Fibroblast of pulmonary artery (primary cell): ENCODE data around the gene SMAD3.

Experiments
- DNase-seq: peaks from one replicate; pipeline ENCODE4 v3.0.0-alpha.2; 2010; ENCODE audit warnings: low read depth
- H3K4me3 ChIP-seq: replicated peaks from 2 replicates; pipeline ENCODE4 v1.5.1; 2011; ENCODE audit warnings: low read depth, mild to moderate bottlenecking, control low read depth, low read length, moderate library complexity
- CTCF ChIP-seq: IDR thresholded peaks from 2 replicates; pipeline ENCODE4 v1.5.1; 2011; ENCODE audit warnings: mild to moderate bottlenecking, control low read depth, low read length, inconsistent platforms; ENCODE audit errors: missing control alignments

Gene SMAD3

GRCh38 chr15:67198157-67198754 lies 132.9 kb downstream of the SMAD3 start:
- no peak for DNase-seq
- no peak for TF ChIP-seq CTCF

GRCh38 chr15:67199391-67199790 lies 134.0 kb downstream of the SMAD3 start:
- no peak overlapping the region for H3K4me3 ChIP-seq
- DNase-seq: no peak
- no peak for TF ChIP-seq CTCF

More at GRCh38 chr15:67198157-67198754, 132.9 kb downstream of the SMAD3 start:
- no peak overlapping the region for H3K4me3 ChIP-seq

GRCh38 chr15:67199881-67200763 lies 134.7 kb downstream of the SMAD3 start:
- no peak for TF ChIP-seq CTCF
- no peak for DNase-seq
- no peak overlapping the region for H3K4me3 ChIP-seq

GRCh38 chr15:67201136-67201535 lies 135.7 kb downstream of the SMAD3 start:
- DNase-seq: no peak
- no peak for TF ChIP-seq CTCF
- H3K4me3 ChIP-seq: no peak overlapping the region

GRCh38 chr15:67202091-67202490 lies 136.7 kb downstream of the SMAD3 start:
- no peak for TF ChIP-seq CTCF
- no peak for DNase-seq
- no peak overlapping the region for H3K4me3 ChIP-seq

- H3K4me3 ChIP-seq: no peak overlapping the region
- no peak for DNase-seq
- TF ChIP-seq CTCF: no peak
Measured at GRCh38 chr15:67202991-67203390, 137.6 kb downstream of the SMAD3 start.
